Right lobe of liver (tissue), 4 donors: ENCODE measurements around the gene GPR158.

Experiments
- POLR2A ChIP-seq: fragments of 450-650 bp; IDR thresholded peaks from one replicate; pipeline ENCODE4 v1.6.1; 2017; ENCODE audit warnings: antibody characterized with exemption, mild to moderate bottlenecking
- TF ChIP-seq, protein P1 (sequence below), 4 donors: fragments of 200-600 bp in 3 of 4; fragments of 450-650 bp in 1 of 4; IDR thresholded peaks; one replicate each; pipeline versions ENCODE4 v1.5.1 to v1.8.0; 2016 to 2022; ENCODE audit warnings: antibody characterized with exemption in 4 of 4, mild to moderate bottlenecking in 2 of 4
- donor health status: DM: no; HTN: no; CAD: no.
- donor health status: DM: no; HTN: no; CAD: no.
- donor health status: DM: no; HTN: yes; CAD: no.

GRCh38 chr10:25304606-25305005 lies 129.8 kb downstream of the GPR158 start:
- TF ChIP-seq, protein P1, sequence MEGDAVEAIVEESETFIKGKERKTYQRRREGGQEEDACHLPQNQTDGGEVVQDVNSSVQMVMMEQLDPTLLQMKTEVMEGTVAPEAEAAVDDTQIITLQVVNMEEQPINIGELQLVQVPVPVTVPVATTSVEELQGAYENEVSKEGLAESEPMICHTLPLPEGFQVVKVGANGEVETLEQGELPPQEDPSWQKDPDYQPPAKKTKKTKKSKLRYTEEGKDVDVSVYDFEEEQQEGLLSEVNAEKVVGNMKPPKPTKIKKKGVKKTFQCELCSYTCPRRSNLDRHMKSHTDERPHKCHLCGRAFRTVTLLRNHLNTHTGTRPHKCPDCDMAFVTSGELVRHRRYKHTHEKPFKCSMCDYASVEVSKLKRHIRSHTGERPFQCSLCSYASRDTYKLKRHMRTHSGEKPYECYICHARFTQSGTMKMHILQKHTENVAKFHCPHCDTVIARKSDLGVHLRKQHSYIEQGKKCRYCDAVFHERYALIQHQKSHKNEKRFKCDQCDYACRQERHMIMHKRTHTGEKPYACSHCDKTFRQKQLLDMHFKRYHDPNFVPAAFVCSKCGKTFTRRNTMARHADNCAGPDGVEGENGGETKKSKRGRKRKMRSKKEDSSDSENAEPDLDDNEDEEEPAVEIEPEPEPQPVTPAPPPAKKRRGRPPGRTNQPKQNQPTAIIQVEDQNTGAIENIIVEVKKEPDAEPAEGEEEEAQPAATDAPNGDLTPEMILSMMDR (IDR thresholded peaks at IDR 0.05), result no peak
- TF ChIP-seq POLR2A, result no peak
